Measurements from ENCODE around the gene FHIT. TPM values are rescaled to one million over a fixed set of nuclear protein-coding genes. Genes with fewer than 3 reads are reported as not detected.

Gene FHIT
- total RNA-seq, 4 donors from 2014 or later: 5.0 to 15.3 (median 8.3) TPM

DNA sequence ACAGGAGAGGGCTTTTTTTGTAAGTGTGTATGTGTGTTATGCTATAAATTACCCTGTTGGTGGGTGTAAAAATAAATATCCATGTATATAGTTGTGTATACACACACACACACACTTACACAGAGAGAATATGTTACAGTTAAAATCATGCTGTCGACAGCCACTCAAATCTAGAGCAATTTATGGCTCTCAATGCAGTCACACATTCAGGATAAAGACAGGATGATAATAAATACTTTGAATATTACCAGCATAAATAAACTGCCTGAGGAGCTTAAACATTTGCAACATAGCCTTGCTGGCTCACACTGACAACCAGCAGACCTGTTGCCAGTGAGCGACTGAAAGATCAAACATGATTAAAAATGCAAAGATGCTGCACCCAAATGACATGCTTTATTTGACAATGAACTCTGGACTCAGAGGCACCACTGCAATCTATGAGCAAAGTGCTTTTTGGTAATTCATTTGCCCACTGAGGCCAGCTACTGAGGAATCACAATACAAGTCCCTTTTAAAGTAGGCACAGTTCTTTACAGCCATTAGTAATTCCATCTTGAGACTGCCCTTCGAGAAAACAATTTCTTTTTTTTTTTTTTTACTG, 458.9 kb downstream of the FHIT start:
- H3K4me3 ChIP-seq (ENCODE audit: low read depth, poor library complexity, severe bottlenecking): no peak overlapping the region
- no peak for TF ChIP-seq POLR2A (IDR thresholded peaks at IDR 0.05)
- TF ChIP-seq, protein P1, sequence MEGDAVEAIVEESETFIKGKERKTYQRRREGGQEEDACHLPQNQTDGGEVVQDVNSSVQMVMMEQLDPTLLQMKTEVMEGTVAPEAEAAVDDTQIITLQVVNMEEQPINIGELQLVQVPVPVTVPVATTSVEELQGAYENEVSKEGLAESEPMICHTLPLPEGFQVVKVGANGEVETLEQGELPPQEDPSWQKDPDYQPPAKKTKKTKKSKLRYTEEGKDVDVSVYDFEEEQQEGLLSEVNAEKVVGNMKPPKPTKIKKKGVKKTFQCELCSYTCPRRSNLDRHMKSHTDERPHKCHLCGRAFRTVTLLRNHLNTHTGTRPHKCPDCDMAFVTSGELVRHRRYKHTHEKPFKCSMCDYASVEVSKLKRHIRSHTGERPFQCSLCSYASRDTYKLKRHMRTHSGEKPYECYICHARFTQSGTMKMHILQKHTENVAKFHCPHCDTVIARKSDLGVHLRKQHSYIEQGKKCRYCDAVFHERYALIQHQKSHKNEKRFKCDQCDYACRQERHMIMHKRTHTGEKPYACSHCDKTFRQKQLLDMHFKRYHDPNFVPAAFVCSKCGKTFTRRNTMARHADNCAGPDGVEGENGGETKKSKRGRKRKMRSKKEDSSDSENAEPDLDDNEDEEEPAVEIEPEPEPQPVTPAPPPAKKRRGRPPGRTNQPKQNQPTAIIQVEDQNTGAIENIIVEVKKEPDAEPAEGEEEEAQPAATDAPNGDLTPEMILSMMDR (IDR thresholded peaks at IDR 0.05): no peak
- 51 to 56% methylated on average over 3 of the region's 3 CpGs for WGBS, 2 donors
- DNase-seq (ENCODE audit: low spot score in 2 of 2): no peak
- intact Hi-C loops (cut with DNase I; ENCODE audit: low total_unique reads): no loop called here

DNA sequence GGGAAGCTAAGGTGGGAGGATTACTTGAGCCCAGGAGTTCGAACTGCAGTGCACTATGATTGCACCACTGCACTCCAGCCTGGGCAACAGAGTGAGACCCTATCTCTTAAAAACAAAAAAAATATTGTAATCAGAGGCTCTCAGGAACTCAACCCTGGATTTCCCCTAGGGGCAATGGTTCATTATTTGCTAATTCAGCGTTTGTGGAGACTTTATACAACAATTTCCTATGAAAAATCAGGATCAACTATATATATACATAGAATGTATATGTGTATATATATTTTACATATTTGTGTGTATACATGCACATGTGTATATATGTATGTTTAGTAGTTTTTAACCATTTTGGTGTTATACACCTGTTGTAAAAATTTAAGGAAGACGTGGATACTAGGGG, 463.1 kb downstream of the FHIT start:
- no peak overlapping the region for H3K4me3 ChIP-seq (ENCODE audit: low read depth, poor library complexity, severe bottlenecking)
- intact Hi-C loops (cut with DNase I; ENCODE audit: low total_unique reads): no loop called here
- DNase-seq (ENCODE audit: low spot score in 2 of 2): no peak
- TF ChIP-seq POLR2A (IDR thresholded peaks at IDR 0.05): no peak
- TF ChIP-seq, protein P1 (IDR thresholded peaks at IDR 0.05): no peak
- 95% methylated on average over 3 of the region's 3 CpGs for WGBS, 2 donors

DNA sequence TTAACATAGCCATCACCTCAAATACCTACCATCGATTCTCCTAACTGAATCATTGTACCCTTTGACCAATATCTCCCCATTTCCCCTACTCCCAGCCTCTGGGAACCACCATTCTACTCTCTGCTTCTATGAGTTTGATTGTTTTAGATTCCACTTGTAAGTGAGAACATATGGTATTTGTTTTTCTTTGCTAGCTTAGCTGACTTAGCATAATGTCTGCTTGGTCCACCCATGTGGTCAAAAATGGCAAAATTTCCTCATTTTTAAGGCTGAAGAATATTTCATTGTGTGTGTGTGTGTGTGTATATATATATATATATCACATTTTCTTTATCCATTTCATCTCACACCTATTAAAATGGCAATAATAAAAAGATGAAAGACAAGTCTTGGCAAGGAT, 469.3 kb downstream of the FHIT start:
- 3 to 44% methylated on average over 1 of the region's 1 CpG for WGBS, 2 donors
- intact Hi-C loops (cut with DNase I; ENCODE audit: low total_unique reads): no loop called here
- H3K4me3 ChIP-seq (ENCODE audit: low read depth, poor library complexity, severe bottlenecking): no peak overlapping the region
- no peak for DNase-seq (ENCODE audit: low spot score in 2 of 2)
- TF ChIP-seq, protein P1 (IDR thresholded peaks at IDR 0.05): no peak
- TF ChIP-seq POLR2A (IDR thresholded peaks at IDR 0.05): no peak

DNA sequence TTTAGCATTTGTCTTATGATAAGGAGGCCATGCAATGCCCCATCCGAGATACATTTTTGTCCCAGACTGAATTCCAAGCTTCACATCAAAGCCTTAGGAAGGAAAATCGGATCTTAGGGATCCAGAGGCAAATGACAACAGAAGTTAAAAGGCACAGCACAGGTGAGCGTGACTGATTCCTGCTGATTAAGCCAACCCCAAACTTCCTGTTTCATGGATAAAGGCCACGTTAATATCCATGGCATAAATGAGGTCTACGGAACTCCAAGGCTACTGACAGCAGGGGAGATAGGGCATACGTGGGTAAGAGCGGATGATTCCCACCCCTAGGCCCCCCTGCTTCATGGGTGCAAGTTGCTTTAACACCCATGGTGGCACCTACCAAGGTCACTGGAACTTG, 471.6 kb downstream of the FHIT start:
- TF ChIP-seq, protein P1 (IDR thresholded peaks at IDR 0.05): no peak
- TF ChIP-seq POLR2A (IDR thresholded peaks at IDR 0.05): no peak
- 95 to 97% methylated on average over 7 of the region's 7 CpGs for WGBS, 2 donors
- H3K4me3 ChIP-seq (ENCODE audit: low read depth, poor library complexity, severe bottlenecking): no peak overlapping the region
- intact Hi-C loops (cut with DNase I; ENCODE audit: low total_unique reads): no loop called here
- no peak for DNase-seq (ENCODE audit: low spot score in 2 of 2)

DNA sequence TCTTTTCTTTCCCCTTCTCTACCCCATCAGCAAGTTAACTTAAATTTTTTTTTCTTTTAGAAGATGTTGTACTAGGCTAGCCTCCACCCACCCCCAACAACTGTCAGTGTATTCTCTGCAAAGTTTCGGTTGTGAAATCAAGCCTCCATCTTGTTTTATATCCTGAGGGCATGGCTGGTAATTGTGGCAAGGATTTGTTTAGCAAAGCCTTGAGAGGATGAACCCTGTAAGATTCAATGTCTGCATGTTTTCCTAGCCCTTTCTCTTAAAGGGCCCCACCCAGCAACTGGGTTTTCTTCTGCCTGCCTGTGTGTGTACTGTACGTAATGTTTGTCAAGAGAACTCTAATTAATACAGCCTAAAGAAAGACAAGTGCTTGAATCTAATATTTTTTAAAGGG, 475.3 kb downstream of the FHIT start:
- intact Hi-C loops (cut with DNase I; ENCODE audit: low total_unique reads): no loop called here
- WGBS, 2 donors: 49% methylated on average over 2 of the region's 2 CpGs
- no peak for TF ChIP-seq POLR2A (IDR thresholded peaks at IDR 0.05)
- TF ChIP-seq, protein P1 (IDR thresholded peaks at IDR 0.05): no peak
- peak in 1 of 2 donors; percentile 16 for DNase-seq (ENCODE audit: low spot score in 2 of 2)
- H3K4me3 ChIP-seq (ENCODE audit: low read depth, poor library complexity, severe bottlenecking): no peak overlapping the region

DNA sequence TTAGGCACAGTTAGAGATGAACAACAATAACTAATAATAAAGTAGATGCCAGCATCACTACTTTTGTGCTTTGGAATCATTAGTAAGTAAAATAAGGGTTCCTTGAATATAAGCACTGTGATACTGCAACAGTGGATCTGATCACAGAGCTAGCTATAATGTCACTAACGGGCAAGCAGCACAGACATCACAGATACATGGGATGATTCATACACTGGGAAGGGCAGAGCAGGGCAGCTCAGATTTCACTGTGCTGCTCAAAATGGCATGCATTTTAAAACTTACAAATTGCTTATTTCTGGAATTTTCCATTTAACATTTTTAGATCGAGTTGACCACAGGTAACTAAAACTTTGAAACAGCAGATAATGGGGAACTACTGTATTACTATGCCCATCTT, 476.6 kb downstream of the FHIT start:
- WGBS, 2 donors: 56 to 64% methylated on average over 2 of the region's 2 CpGs
- TF ChIP-seq, protein P1 (IDR thresholded peaks at IDR 0.05): no peak
- no peak for TF ChIP-seq POLR2A (IDR thresholded peaks at IDR 0.05)
- no peak overlapping the region for H3K4me3 ChIP-seq (ENCODE audit: low read depth, poor library complexity, severe bottlenecking)
- intact Hi-C loops (cut with DNase I; ENCODE audit: low total_unique reads): no loop called here
- DNase-seq (ENCODE audit: low spot score in 2 of 2): no peak
